H1 (cell line): Measurements from ENCODE around the gene ADARB2. TPM values are rescaled to one million over a fixed set of nuclear protein-coding genes. Genes with fewer than 3 reads are reported as not detected.

Source experiments
- CTCF ChIA-PET: fragments of 300-600 bp; sonication (Branson Sonifier 250); formaldehyde crosslinking; loops from one replicate; lab custom pipeline; 2021; ENCODE audit not compliant: partially characterized antibody; lab: Charles Lee
- POLR2A ChIA-PET: fragments of 300-600 bp; sonication (Branson Sonifier 250); formaldehyde crosslinking; loops from one replicate; lab custom pipeline; 2021; ENCODE audit warnings: inconsistent platforms; ENCODE audit not compliant: partially characterized antibody; lab: Charles Lee
- DNase-seq, 2 experiments: peaks; one replicate each; pipeline versions ENCODE4 v3.0.0 to v3.0.0-alpha.2; 2010 to 2022; ENCODE audit warnings: low spot score in 2 of 2, low read depth in 1 of 2, mixed read lengths in 1 of 2
- FAIRE-seq: peaks from 2 replicates; lab custom pipeline; 2011; peaks lifted over from hg19 to GRCh38; lab: Jason Lieb, UNC
- H2AFZ ChIP-seq: 2 replicates; pipeline ENCODE4 v1.8.1; 2012; ENCODE audit warnings: low read length, inconsistent platforms
- H2AK5ac ChIP-seq: 2 replicates; pipeline ENCODE4 v1.6.1; 2013; ENCODE audit warnings: low read depth, low read length
- H2BK120ac ChIP-seq: replicated peaks from 2 replicates; pipeline ENCODE3; 2013; ENCODE audit warnings: low read depth, low read length, inconsistent platforms
- H2BK12ac ChIP-seq: 2 replicates; pipeline ENCODE4 v1.6.1; 2013; ENCODE audit warnings: low read depth, low read length
- H2BK15ac ChIP-seq: 2 replicates; pipeline ENCODE4 v1.6.1; 2013; ENCODE audit warnings: low read length
- H2BK20ac ChIP-seq: 2 replicates; pipeline ENCODE4 v1.6.1; 2013; ENCODE audit warnings: low read length
- H2BK5ac ChIP-seq: 2 replicates; pipeline ENCODE4 v1.6.1; 2013; ENCODE audit warnings: low read depth, low read length
- H3K14ac ChIP-seq: 2 replicates; pipeline ENCODE4 v1.6.1; 2013; ENCODE audit warnings: inconsistent platforms; ENCODE audit not compliant: insufficient read length
- H3K18ac ChIP-seq: 2 replicates; pipeline ENCODE4 v1.6.1; 2013; ENCODE audit warnings: low read length; ENCODE audit errors: extremely low read depth
- H3K23ac ChIP-seq: 2 replicates; pipeline ENCODE4 v1.6.1; 2013; ENCODE audit warnings: inconsistent platforms; ENCODE audit not compliant: insufficient read length
- H3K23me2 ChIP-seq: 2 replicates; pipeline ENCODE4 v1.6.1; 2013; ENCODE audit warnings: low read depth, low read length
- H3K27ac ChIP-seq: 2 replicates; pipeline ENCODE4 v1.6.1; 2011; ENCODE audit warnings: low read depth, low read length, inconsistent platforms
- H3K27me3 ChIP-seq, 4 experiments: replicated peaks in 1 of 4; 1 replicate in 1 of 4; 2 replicates in 3 of 4; pipeline versions ENCODE4 v1.6.1 to v1.8.1; 2011 to 2013; ENCODE audit warnings: low read length in 3 of 4, mild to moderate bottlenecking in 3 of 4, inconsistent platforms in 2 of 4, mixed read lengths in 2 of 4, moderate library complexity in 1 of 4; ENCODE audit not compliant: control insufficient read depth in 3 of 4, insufficient read depth in 3 of 4; ENCODE audit errors: extremely low read depth in 1 of 4
- H3K36me3 ChIP-seq, 4 experiments: 2 replicates each; pipeline versions ENCODE4 v1.6.1 to v1.8.1; 2011 to 2013; ENCODE audit warnings: mild to moderate bottlenecking in 4 of 4, low read length in 3 of 4, moderate library complexity in 2 of 4, control low read depth in 1 of 4, inconsistent platforms in 1 of 4; ENCODE audit not compliant: insufficient read depth in 4 of 4, control insufficient read depth in 2 of 4
- H3K4ac ChIP-seq: replicated peaks from 2 replicates; pipeline ENCODE3; 2013; ENCODE audit warnings: low read length, low read depth, mixed read lengths, inconsistent platforms; ENCODE audit not compliant: insufficient read length
- H3K4me1 ChIP-seq, 4 experiments: replicated peaks in 1 of 4; 1 replicate in 1 of 4; 2 replicates in 3 of 4; pipeline versions ENCODE4 v1.6.1 to v1.8.1; 2011 to 2013; ENCODE audit warnings: low read length in 3 of 4, inconsistent platforms in 2 of 4, mixed read lengths in 1 of 4; ENCODE audit not compliant: insufficient read depth in 4 of 4, control insufficient read depth in 3 of 4
- H3K4me2 ChIP-seq, 2 experiments: 2 replicates each; pipeline versions ENCODE4 v1.6.1 to v1.8.1; 2011 to 2013; ENCODE audit warnings: low read depth in 2 of 2, low read length in 2 of 2, control low read depth in 1 of 2, inconsistent platforms in 1 of 2, mild to moderate bottlenecking in 1 of 2; ENCODE audit not compliant: insufficient read depth in 1 of 2
- H3K4me3 ChIP-seq, 4 experiments: fragments of 200-600, 300-600 bp in 1 of 4; sonication (generic), shearing (Covaris generic), sonication (Bioruptor Twin) in 1 of 4; 2 replicates each; pipeline versions ENCODE4 v1.5.1 to v1.8.1; 2011 to 2016; ENCODE audit warnings: low read length in 4 of 4, low read depth in 3 of 4, control low read depth in 2 of 4, inconsistent platforms in 2 of 4, mild to moderate bottlenecking in 2 of 4, mixed read lengths in 1 of 4, moderate library complexity in 1 of 4; ENCODE audit not compliant: insufficient read depth in 2 of 4; ENCODE audit errors: extremely low read depth in 1 of 4
- H3K56ac ChIP-seq: replicated peaks from 2 replicates; pipeline ENCODE3; 2013; ENCODE audit warnings: low read depth, mild to moderate bottlenecking, mixed read lengths, low read length, inconsistent platforms; ENCODE audit not compliant: insufficient read length
- H3K79me1 ChIP-seq: 2 replicates; pipeline ENCODE4 v1.6.1; 2013; ENCODE audit warnings: low read depth, low read length, control low read depth
- H3K79me2 ChIP-seq, 2 experiments: 2 replicates each; pipeline versions ENCODE4 v1.6.1 to v1.8.1; 2012 to 2013; ENCODE audit warnings: low read length in 2 of 2, mild to moderate bottlenecking in 2 of 2, inconsistent platforms in 1 of 2; ENCODE audit not compliant: insufficient read depth in 2 of 2, control insufficient read depth in 1 of 2
- H3K9ac ChIP-seq, 4 experiments: replicated peaks in 1 of 4; 1 replicate in 1 of 4; 2 replicates in 3 of 4; pipeline versions ENCODE4 v1.6.1 to v1.8.1; 2011 to 2013; ENCODE audit warnings: low read depth in 3 of 4, low read length in 3 of 4, control low read depth in 2 of 4, mild to moderate bottlenecking in 2 of 4, moderate library complexity in 2 of 4, inconsistent platforms in 1 of 4; ENCODE audit errors: extremely low read depth in 1 of 4
- H3K9me3 ChIP-seq, 2 experiments: 2 replicates each; pipeline versions ENCODE4 v1.6.1 to v1.8.1; 2012 to 2013; ENCODE audit warnings: mild to moderate bottlenecking in 2 of 2, moderate library complexity in 2 of 2, control low read depth in 1 of 2, inconsistent platforms in 1 of 2, low read depth in 1 of 2, low read length in 1 of 2, mixed read lengths in 1 of 2; ENCODE audit not compliant: insufficient read depth in 2 of 2
- H4K20me1 ChIP-seq, 2 experiments: replicated peaks in 1 of 2; 2 replicates each; pipeline versions ENCODE3 to v1.8.1; 2011 to 2013; ENCODE audit warnings: inconsistent platforms in 2 of 2, low read length in 2 of 2, mild to moderate bottlenecking in 1 of 2; ENCODE audit not compliant: insufficient read depth in 2 of 2, control insufficient read depth in 1 of 2
- H4K5ac ChIP-seq: 2 replicates; pipeline ENCODE4 v1.6.1; 2013; ENCODE audit warnings: low read length, low read depth, mixed read lengths, inconsistent platforms; ENCODE audit not compliant: insufficient read length
- H4K8ac ChIP-seq: 2 replicates; pipeline ENCODE4 v1.8.0; 2013; ENCODE audit warnings: mild to moderate bottlenecking, moderate library complexity, low read length, inconsistent platforms; ENCODE audit not compliant: insufficient read depth; ENCODE audit errors: extremely low read depth
- H4K91ac ChIP-seq: replicated peaks from 2 replicates; pipeline ENCODE3; 2013; ENCODE audit warnings: low read length, mixed read lengths, inconsistent platforms; ENCODE audit not compliant: insufficient read length
- CTBP2 ChIP-seq: IDR thresholded peaks from 2 replicates; pipeline ENCODE4 v1.7.0; 2011; ENCODE audit warnings: borderline replicate concordance, mild to moderate bottlenecking, moderate library complexity, mixed read lengths, low read length; ENCODE audit not compliant: insufficient read depth, insufficient read length
- FOSL1 ChIP-seq: IDR thresholded peaks from 2 replicates; pipeline ENCODE4 v1.6.1; 2011; ENCODE audit warnings: mild to moderate bottlenecking, low read depth, low read length, moderate library complexity; ENCODE audit not compliant: insufficient read depth
- NRF1 ChIP-seq: IDR thresholded peaks from 2 replicates; pipeline ENCODE4 v1.6.1; 2011; ENCODE audit warnings: mild to moderate bottlenecking, low read depth, low read length, improper control_type of control experiment
- RFX5 ChIP-seq: IDR thresholded peaks from 2 replicates; pipeline ENCODE4 v1.6.1; 2011; ENCODE audit warnings: low read depth, low read length, improper control_type of control experiment, borderline replicate concordance
- TCF12 ChIP-seq: IDR thresholded peaks from 2 replicates; pipeline ENCODE4 v1.6.1; 2011; ENCODE audit warnings: low read depth, mild to moderate bottlenecking, low read length
- WGBS, 2 experiments: shearing (Covaris generic) in 1 of 2; methylation state at CpG; one replicate each; pipeline versions ENCODE4 v1.1.6 to v1.1.7; 2013 to 2015; ENCODE audit warnings: low lambda C conversion rate in 2 of 2, mixed read lengths in 2 of 2, inconsistent platforms in 1 of 2, low coverage in 1 of 2, missing lambda C conversion rate in 1 of 2; ENCODE audit not compliant: insufficient replicate concordance in 2 of 2, insufficient coverage in 1 of 2, insufficient read length in 1 of 2; ENCODE audit errors: extremely low coverage in 1 of 2, missing lambda C conversion rate in 1 of 2; 5-methylcytosine and 5-hydroxymethylcytosine counted together
- polyA plus RNA-seq, 7 experiments: library from polyadenylated mRNA; depleted of rRNA in 3 of 7; stranded (reverse) in 5 of 7; unstranded in 2 of 7; fragments of >200 nt in 5 of 7; fragments of 200-250 nt in 2 of 7; gene quantifications; 1 replicate in 5 of 7; 2 replicates in 1 of 7; 4 replicates in 1 of 7; pipeline versions ENCODE4 v1.2.1 to v1.2.3, GENCODE V29; 2011 to 2013; ENCODE audit warnings: missing spikeins in 2 of 7, mixed read lengths in 2 of 7
- total RNA-seq: library from RNA; stranded (reverse); fragmentation: NEBNext Ultra II Directional; extraction: Animal tissue kit (Norgen Biotek cat#: 25700); gene quantifications from 2 replicates; pipeline ENCODE4 v1.2.1, GENCODE V29; 2021

The ADARB2 gene
- total and polyA plus RNA-seq, 2 of the 8 experiments (the other 6 are each of a cell fraction or from before 2014, with no cell fraction given): 2.2 to 2.8 TPM

DNA sequence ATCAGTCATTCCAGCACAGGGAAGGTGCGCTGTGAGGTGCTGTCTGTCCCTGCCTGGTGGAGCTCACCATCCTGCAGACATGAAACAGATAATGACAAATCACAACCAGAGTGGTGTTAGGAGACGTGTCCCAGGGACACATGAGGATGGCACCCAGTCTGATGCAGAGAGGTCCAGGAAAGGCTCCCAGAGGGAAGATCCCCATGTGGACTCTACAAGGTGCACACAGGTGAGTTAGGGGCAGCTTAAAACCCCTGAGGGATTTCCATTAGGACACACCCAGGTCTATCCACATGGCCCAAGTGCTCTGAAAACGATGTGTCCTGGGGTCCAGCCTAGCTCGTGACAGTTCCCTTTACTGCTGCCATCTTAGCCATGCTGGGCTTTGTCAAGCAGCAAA lies 91.4 kb downstream of the ADARB2 start:
- no peak overlapping the region for H3K18ac ChIP-seq
- H2BK5ac ChIP-seq: no peak overlapping the region
- no peak overlapping the region for H4K8ac ChIP-seq
- no peak overlapping the region for H3K4me3 ChIP-seq
- H3K79me2 ChIP-seq: no peaks in the 10 kb centered on the region
- H4K91ac ChIP-seq: no peak overlapping the region
- no peak overlapping the region for H3K4me2 ChIP-seq
- no peak overlapping the region for H2BK120ac ChIP-seq
- DNase-seq: no peak
- no peaks in the 10 kb centered on the region for H3K9me3 ChIP-seq
- no peak overlapping the region for H3K27ac ChIP-seq
- H3K23ac ChIP-seq: no peak overlapping the region
- no peak overlapping the region for H3K9ac ChIP-seq
- peaks cover 3% of the 10 kb centered on the region; the same call in 1 of the 2 replicates for H3K23me2 ChIP-seq
- no peak overlapping the region for H2BK15ac ChIP-seq
- H3K36me3 ChIP-seq: no peaks in the 10 kb centered on the region
- no peaks in the 10 kb centered on the region for H3K79me1 ChIP-seq
- peaks cover 0 to 5% of the 10 kb centered on the region in 2 experiments for H4K20me1 ChIP-seq
- no peak overlapping the region for H2BK12ac ChIP-seq
- no peak overlapping the region for H3K56ac ChIP-seq
- CTCF ChIA-PET: interaction anchor here (0.7 kb wide), 1 partner anchor 167 kb away, joined by 3 read pairs; no protein-coding TSS in a partner anchor
- no peak overlapping the region for H2BK20ac ChIP-seq
- H4K5ac ChIP-seq: no peak overlapping the region
- POLR2A ChIA-PET: no interaction called here
- no peak overlapping the region for H3K14ac ChIP-seq
- H3K27me3 ChIP-seq: no peaks in the 10 kb centered on the region
- no peak overlapping the region for H2AK5ac ChIP-seq
- no peak overlapping the region for H2AFZ ChIP-seq
- no peak overlapping the region for H3K4ac ChIP-seq
- FAIRE-seq: no peak
- no peaks in the 10 kb centered on the region for H3K4me1 ChIP-seq
- WGBS, 2 experiments: 69% methylated on average over 4 of the region's 4 CpGs; no CpG with 5 or more reads in 1 of the 2 experiments
- TF ChIP-seq NRF1 (no peak), CTBP2 (no peak), RFX5 (no peak), TCF12 (no peak), FOSL1 (no peak)
